MG63 (cell line): ENCODE results near the gene TMEM37. TPM values are rescaled to one million over a fixed set of nuclear protein-coding genes. Genes with fewer than 3 reads are reported as not detected.
A peak's percentile ranks its signal among the peaks of the same experiment; 100 is the strongest.
"Not testable (repeated sequence)": the region's sequence is repeated elsewhere in the genome, so short reads cannot be mapped to it uniquely, and the experiment has no call there.

Source experiments
- DNase-seq: peaks from one replicate; pipeline ENCODE4 v3.0.0-alpha.2; 2020
- H3K27me3 ChIP-seq: fragments of 250-450 bp; sonication (Bioruptor Pico); 2 replicates; pipeline ENCODE4 v1.5.1; 2020; ENCODE audit warnings: mild to moderate bottlenecking, moderate library complexity
- H3K36me3 ChIP-seq: fragments of 250-450 bp; sonication (Bioruptor Pico); 2 replicates; pipeline ENCODE4 v1.5.1; 2020; ENCODE audit warnings: mild to moderate bottlenecking, moderate library complexity
- H3K4me3 ChIP-seq: fragments of 250-450 bp; sonication (Bioruptor Pico); 2 replicates; pipeline ENCODE4 v1.5.1; 2020; ENCODE audit warnings: mild to moderate bottlenecking, moderate library complexity
- H3K9me3 ChIP-seq: fragments of 250-450 bp; sonication (Bioruptor Pico); 2 replicates; pipeline ENCODE4 v1.5.1; 2020; ENCODE audit warnings: mild to moderate bottlenecking, moderate library complexity
- total RNA-seq: library from RNA; depleted of rRNA; stranded (reverse); fragments of >200 nt; shearing (Covaris generic); gene quantifications from 2 replicates; pipeline ENCODE4 v1.2.3, GENCODE V29; 2014; ENCODE audit warnings: low replicate concordance; rRNA removed

TMEM37 gene
- 0.56 TPM in 1 of 2 replicates, not detected in the other for total RNA-seq

DNA sequence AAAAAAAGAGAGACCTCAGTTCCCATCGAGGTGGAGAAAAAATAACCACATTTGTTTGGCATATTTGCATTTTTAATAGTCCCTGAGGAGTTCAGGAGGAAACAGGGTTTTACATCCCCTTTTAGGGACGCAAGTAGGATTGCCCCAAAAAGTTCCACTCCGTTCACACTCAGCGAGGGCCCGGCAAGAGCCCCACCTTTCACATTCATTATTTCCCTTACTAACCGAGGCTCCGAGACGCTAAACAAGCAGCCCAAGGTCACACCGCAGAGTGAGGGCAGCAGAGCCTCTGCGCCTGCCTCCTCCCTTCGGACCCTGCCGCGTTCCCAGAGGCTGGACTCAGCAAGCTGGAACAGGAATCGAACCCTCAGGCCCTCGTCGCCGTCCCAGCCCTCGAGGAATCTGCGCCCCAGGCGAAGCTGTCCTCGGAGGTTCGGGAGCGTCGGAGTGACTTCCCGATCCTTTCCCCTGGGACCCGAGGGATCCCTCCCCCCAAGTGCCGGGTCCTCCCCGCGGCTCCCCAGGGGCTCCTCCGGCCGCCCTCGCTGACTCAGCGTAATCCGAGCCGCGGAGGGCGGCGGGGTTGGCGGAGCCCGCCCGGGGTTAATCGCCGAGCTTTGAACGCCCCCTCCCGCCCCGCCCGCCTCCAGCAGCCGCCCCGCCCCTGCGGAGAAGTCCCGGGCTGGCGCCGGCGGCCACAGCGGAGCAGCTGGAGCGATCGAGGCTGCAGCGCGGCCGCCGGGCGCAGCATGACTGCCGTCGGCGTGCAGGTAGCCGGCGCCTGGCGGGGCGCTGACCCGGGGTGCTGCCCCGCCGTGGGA, at the start of gene TMEM37:
Gene TMEM37 (plus strand): TSS at position 700 of the 821 bp plus-strand sequence. CDS start 50 bp downstream, at position 750.
- peak; percentile 81 for DNase-seq
- no peaks in the 10 kb centered on the region for H3K27me3 ChIP-seq

GRCh38 chr2:119383410-119384140, 48.1 kb upstream of the TMEM37 start:
- Histone ChIP-seq H3K9me3 (no peaks in the 10 kb centered on the region), H3K36me3 (no peaks in the 10 kb centered on the region), H3K27me3 (no peaks in the 10 kb centered on the region), H3K4me3 (no peak overlapping the region)
- no peak for DNase-seq

More for the DNA sequence above, at the start of gene TMEM37:
- Histone ChIP-seq H3K4me3 (peak within 1 kb of the TSS; percentile 46), H3K36me3 (no peaks in the 10 kb centered on the region), H3K9me3 (no peaks in the 10 kb centered on the region)

DNA sequence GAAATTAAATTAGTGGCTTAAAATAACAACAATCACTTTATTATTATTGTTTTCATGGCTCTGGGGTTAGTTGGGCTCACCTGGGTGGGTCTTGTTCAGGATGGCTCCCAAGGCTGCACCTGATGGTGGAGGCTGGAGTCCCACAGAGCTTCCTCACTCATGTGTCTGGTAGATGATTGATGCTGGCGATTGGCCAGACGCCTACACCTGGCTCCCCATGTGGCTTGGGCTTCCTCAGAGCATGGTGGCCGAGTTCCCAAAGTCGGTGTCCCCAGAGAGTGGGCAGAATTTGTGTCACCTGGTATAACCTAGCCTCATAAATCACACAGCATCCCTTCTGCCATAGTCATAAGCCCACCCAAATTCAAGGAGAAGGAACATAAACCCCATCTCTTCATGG, 46.7 kb upstream of the TMEM37 start:
- Histone ChIP-seq H3K9me3 (no peaks in the 10 kb centered on the region), H3K4me3 (no peak overlapping the region), H3K27me3 (no peaks in the 10 kb centered on the region), H3K36me3 (no peaks in the 10 kb centered on the region)
- no peak for DNase-seq

- Histone ChIP-seq H3K4me3 (no peak overlapping the region), H3K9me3 (no peaks in the 10 kb centered on the region), H3K27me3 (no peaks in the 10 kb centered on the region), H3K36me3 (no peaks in the 10 kb centered on the region)
- DNase-seq = no peak
Observed at GRCh38 chr2:119385466-119385865, 46.2 kb upstream of the TMEM37 start.

DNA sequence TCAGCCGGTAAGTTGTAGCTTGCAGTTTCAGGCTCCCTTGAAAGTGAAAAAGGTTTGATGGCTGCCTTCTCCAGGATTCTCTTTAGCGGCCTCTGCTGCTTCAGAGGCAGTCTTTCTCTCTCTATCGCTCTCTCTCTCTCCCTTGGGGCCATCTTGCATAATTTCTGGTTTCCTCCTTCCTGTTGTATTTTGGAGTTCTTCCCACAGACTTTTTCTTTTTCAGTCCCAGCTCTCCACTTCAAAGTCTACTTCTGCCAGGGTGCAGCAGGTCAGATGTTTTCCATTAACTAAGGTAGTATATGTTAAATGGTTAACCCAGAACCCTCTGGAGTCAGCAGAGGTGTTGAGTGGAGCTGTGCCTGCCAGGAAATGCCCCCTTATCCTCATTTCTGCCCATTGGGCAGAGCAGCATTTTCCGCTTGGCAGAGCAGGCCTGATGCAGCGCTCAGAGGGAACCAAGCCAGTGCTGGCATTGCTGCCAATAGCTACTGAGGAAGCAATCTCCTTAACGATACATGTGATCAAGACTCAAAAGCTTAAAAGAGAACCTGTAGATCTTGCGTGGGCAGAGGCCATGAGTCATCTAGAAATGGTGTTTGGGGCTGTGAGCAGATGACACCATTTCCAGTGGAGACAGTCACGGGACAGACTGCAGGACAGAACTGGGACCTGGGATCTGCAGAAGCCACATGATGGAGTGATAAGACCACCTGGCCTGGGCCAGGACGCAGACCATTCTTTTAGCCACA, 44.1 kb upstream of the TMEM37 start:
- Histone ChIP-seq H3K4me3 (no peak overlapping the region), H3K9me3 (no peaks in the 10 kb centered on the region), H3K36me3 (no peaks in the 10 kb centered on the region), H3K27me3 (no peaks in the 10 kb centered on the region)
- peak; percentile 90 for DNase-seq

DNA sequence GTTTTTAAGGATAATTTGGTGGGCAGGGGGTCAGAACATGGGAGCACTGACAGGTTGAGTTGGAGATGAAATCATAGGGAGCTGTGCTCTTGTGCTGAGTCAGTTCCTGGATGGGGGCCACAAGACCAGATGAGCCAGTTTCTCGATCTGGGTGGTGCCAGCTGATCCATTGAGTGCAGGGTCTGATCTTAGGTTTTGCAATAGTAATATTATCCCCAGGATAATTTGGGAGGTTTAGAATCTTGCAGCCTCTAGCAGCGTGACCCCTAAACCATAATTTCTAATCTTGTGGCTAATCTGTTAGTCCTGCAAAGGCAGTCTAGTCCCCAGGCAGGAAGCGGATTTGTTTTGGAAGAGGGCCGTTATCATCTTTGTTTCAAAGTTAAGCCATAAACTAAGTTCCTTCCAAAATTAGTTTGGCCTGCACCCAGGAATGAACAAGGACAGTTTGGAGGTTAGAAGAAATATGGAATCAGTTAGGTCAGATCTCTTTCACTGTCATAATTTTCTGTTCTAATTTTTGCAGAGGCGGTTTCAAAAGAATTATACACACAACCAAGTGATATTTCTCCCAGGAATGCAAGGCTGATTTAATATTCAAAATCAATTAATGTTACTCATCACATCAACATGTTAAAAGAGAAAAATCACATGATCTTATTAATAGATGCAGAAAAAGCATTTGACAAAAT, 41.9 kb upstream of the TMEM37 start:
- H3K36me3 ChIP-seq = no peaks in the 10 kb centered on the region
- H3K4me3 ChIP-seq = no peak overlapping the region
- H3K27me3 ChIP-seq = no peaks in the 10 kb centered on the region
- no peaks in the 10 kb centered on the region for H3K9me3 ChIP-seq
- DNase-seq = peak; percentile 87

- DNase-seq = no peak
- no peaks in the 10 kb centered on the region for H3K27me3 ChIP-seq
- H3K36me3 ChIP-seq = no peaks in the 10 kb centered on the region
- H3K9me3 ChIP-seq = no peaks in the 10 kb centered on the region
- no peak overlapping the region for H3K4me3 ChIP-seq
Observed at GRCh38 chr2:119393971-119394748, 37.5 kb upstream of the TMEM37 start.

GRCh38 chr2:119397196-119397595, 34.5 kb upstream of the TMEM37 start:
- no peak overlapping the region for H3K4me3 ChIP-seq
- DNase-seq = no peak
- H3K27me3 ChIP-seq = no peaks in the 10 kb centered on the region
- H3K36me3 ChIP-seq = no peaks in the 10 kb centered on the region
- H3K9me3 ChIP-seq = no peaks in the 10 kb centered on the region

- H3K4me3 ChIP-seq = no peak overlapping the region
- no peak for DNase-seq
- no peaks in the 10 kb centered on the region for H3K36me3 ChIP-seq
- no peaks in the 10 kb centered on the region for H3K9me3 ChIP-seq
- no peaks in the 10 kb centered on the region for H3K27me3 ChIP-seq
Observed at GRCh38 chr2:119402106-119402505, 29.5 kb upstream of the TMEM37 start.

DNA sequence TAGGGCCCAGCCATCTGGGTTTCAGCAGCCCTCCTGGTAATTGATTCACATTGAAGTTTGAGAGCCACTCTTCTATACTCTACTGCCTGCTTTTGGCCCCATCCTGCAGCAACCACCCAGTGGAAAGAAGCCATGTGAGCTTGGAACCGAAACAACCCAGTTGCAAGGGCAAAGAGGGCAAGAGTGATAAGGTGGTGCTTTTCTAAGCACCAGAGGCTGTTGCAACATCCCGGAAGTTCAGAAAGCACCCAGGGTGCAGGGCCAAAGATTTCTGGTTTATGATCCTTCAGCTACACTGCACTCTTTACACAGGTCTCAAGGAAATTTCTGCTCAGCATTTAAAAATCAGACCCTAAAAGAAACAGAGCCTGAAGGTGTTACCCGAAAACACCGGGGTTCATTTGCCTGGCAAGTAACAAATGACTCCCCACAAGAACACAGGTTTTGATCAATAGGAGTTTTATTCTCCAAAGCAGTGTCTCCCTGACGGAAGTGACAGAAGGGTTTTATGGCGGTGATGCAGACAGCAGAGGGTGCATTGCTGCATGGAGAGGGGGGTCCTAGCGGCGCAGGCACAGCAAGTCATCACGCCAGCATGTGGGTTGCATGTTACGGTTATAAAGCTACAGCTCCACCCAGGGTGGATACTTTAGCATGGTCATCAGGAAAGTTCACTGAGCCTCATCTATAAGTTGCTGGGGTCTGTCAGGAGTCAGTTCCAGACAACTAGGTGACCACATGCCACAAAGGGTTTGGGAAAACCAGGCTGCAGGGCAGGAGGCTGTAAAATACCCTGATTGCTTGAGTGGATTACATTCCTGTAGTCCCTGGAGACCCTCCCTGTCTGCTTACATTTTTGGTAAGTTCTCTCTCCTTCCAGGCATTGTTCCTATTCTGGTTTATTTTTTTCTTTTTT, 28.8 kb upstream of the TMEM37 start:
- Histone ChIP-seq H3K36me3 (no peaks in the 10 kb centered on the region), H3K4me3 (no peak overlapping the region), H3K9me3 (no peaks in the 10 kb centered on the region), H3K27me3 (no peaks in the 10 kb centered on the region)
- no peak for DNase-seq

DNA sequence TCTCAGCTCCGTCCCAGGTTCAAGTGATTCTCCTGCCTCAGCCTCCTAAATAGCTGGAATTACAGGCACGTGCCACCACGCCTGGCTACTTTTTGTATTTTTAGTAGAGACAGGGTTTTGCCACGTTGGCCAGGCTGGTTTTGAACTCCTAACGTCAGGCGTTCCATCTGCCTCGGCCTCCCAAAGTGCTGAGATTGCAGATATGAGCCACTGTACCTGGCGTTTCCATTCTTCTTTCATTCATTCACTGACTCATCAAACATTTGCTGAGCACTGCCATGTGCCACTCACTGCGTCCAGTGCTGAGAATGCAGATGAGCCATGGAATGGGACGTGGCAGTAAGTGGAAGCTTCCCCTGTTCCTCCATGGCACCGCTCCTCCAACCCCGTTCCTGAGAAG, 28.0 kb upstream of the TMEM37 start:
- H3K4me3 ChIP-seq, H3K9me3 ChIP-seq, H3K36me3 ChIP-seq, H3K27me3 ChIP-seq, DNase-seq: not testable (repeated sequence)

DNA sequence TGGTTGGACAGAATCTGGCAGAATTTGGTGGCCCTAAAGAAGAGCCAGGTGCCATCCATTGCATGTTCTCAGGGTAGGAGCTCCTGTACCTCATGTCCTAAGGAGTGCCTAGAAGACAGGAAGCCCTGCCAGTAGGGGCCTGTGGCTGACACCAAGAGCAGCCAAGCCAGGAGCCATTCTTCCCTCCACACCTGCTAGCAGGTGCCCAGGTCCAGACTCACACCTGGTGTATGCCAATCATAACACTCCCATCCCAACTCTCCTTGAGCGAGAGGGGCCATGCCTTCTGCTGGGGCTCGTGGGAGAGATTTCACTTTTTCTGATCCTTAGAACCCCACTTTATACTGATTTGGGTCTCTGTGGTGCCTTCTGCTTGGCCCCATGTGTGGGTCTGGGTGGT, 26.5 kb upstream of the TMEM37 start:
- H3K27me3 ChIP-seq = 0 out of 2 replicates have a peak, but pooled peaks cover under 1% of the 10 kb centered on the region
- H3K4me3 ChIP-seq = no peak overlapping the region
- no peak for DNase-seq
- H3K36me3 ChIP-seq = no peaks in the 10 kb centered on the region
- no peaks in the 10 kb centered on the region for H3K9me3 ChIP-seq

GRCh38 chr2:119407430-119408220, 24.0 kb upstream of the TMEM37 start:
- Histone ChIP-seq H3K9me3 (no peaks in the 10 kb centered on the region), H3K36me3 (no peaks in the 10 kb centered on the region), H3K4me3 (no peak overlapping the region), H3K27me3 (peaks cover 3% of the 10 kb centered on the region; the same call in 1 of the 2 replicates)
- peak; percentile 18 for DNase-seq

DNA sequence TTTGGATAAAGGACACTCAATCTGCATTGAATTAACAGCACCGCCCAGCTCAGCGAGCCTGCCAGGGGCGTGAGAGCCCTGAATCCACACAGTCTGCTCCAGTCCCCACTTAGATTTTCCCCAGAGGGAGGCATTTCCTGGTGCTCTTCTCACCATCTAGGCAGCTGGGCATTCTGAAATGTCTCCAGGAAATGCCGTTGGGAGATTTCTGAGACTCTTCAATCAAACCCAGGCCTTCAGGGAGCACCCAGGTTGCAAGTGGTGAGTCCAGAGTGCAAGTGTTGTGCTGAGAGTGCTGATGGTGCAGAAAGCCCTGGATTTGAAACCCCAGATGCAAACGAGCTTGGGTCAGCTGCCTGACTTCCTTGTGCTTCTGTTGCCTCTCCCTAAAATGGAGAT, 23.4 kb upstream of the TMEM37 start:
- Histone ChIP-seq H3K36me3 (no peaks in the 10 kb centered on the region), H3K27me3 (peaks cover 3% of the 10 kb centered on the region; the same call in 1 of the 2 replicates), H3K9me3 (no peaks in the 10 kb centered on the region), H3K4me3 (no peak overlapping the region)
- no peak for DNase-seq
